Mesenchymal stem cell (in vitro differentiated cells and primary cell): Measurements from ENCODE around the gene ADIPOQ.

Experiments used
- DNase-seq: peaks from one replicate; pipeline ENCODE4 v3.0.0-alpha.2; 2013
- H2AFZ ChIP-seq: one replicate; pipeline ENCODE4 v1.6.1; 2013; ENCODE audit warnings: low read depth, mild to moderate bottlenecking, control low read depth, inconsistent platforms, low read length, moderate library complexity
- H2AK5ac ChIP-seq: 2 replicates; pipeline ENCODE4 v1.6.1; 2013; ENCODE audit warnings: low read length, moderate library complexity, mild to moderate bottlenecking, inconsistent platforms; ENCODE audit not compliant: severe bottlenecking
- H2BK120ac ChIP-seq: one replicate; pipeline ENCODE4 v1.6.1; 2013; ENCODE audit warnings: low read depth, mild to moderate bottlenecking, inconsistent platforms, low read length, moderate library complexity
- H2BK12ac ChIP-seq, 2 experiments: one replicate each; pipeline ENCODE4 v1.6.1; 2013; ENCODE audit warnings: inconsistent platforms in 2 of 2, low read length in 2 of 2, mild to moderate bottlenecking in 2 of 2, moderate library complexity in 2 of 2, control low read depth in 1 of 2
- H2BK15ac ChIP-seq: one replicate; pipeline ENCODE4 v1.6.1; 2013; ENCODE audit warnings: mild to moderate bottlenecking, low read depth, inconsistent platforms; ENCODE audit not compliant: poor library complexity, severe bottlenecking
- H2BK5ac ChIP-seq: 2 replicates; pipeline ENCODE4 v1.6.1; 2013; ENCODE audit warnings: low read depth, mild to moderate bottlenecking, low read length, control low read depth, inconsistent platforms; ENCODE audit not compliant: poor library complexity, severe bottlenecking
- H3K14ac ChIP-seq, 2 experiments: one replicate each; pipeline ENCODE4 v1.6.1; 2013; ENCODE audit warnings: inconsistent platforms in 2 of 2, low read length in 2 of 2, control low read depth in 1 of 2, mild to moderate bottlenecking in 1 of 2, moderate library complexity in 1 of 2
- H3K18ac ChIP-seq, 2 experiments: one replicate each; pipeline ENCODE4 v1.6.1; 2013; ENCODE audit warnings: inconsistent platforms in 2 of 2, low read length in 2 of 2, control low read depth in 1 of 2, low read depth in 1 of 2, mild to moderate bottlenecking in 1 of 2
- H3K23ac ChIP-seq, 2 experiments: one replicate each; pipeline ENCODE4 v1.6.1; 2013; ENCODE audit warnings: inconsistent platforms in 2 of 2, low read length in 2 of 2, mild to moderate bottlenecking in 2 of 2, moderate library complexity in 2 of 2, control low read depth in 1 of 2
- H3K27ac ChIP-seq: 2 replicates; pipeline ENCODE4 v1.5.1; 2013; ENCODE audit warnings: mild to moderate bottlenecking, moderate library complexity, low read length, control low read depth, inconsistent platforms; ENCODE audit not compliant: poor library complexity, severe bottlenecking
- H3K27me3 ChIP-seq, 2 experiments: 2 replicates each; pipeline versions ENCODE4 v1.6.1 to v1.7.0; 2013; ENCODE audit warnings: low read length in 2 of 2, mild to moderate bottlenecking in 2 of 2, moderate library complexity in 2 of 2, control low read depth in 1 of 2, inconsistent platforms in 1 of 2; ENCODE audit not compliant: control insufficient read depth in 1 of 2, insufficient read depth in 1 of 2
- H3K36me3 ChIP-seq, 2 experiments: 2 replicates each; pipeline versions ENCODE4 v1.6.1 to v1.7.0; 2013; ENCODE audit warnings: low read length in 2 of 2, control low read depth in 1 of 2, inconsistent platforms in 1 of 2, low read depth in 1 of 2, mild to moderate bottlenecking in 1 of 2; ENCODE audit not compliant: insufficient read depth in 2 of 2, control insufficient read depth in 1 of 2
- H3K4ac ChIP-seq, 2 experiments: one replicate each; pipeline ENCODE4 v1.6.1; 2013; ENCODE audit warnings: inconsistent platforms in 2 of 2, low read length in 2 of 2, mild to moderate bottlenecking in 2 of 2, moderate library complexity in 2 of 2, control low read depth in 1 of 2, low read depth in 1 of 2
- H3K4me1 ChIP-seq: 2 replicates; pipeline ENCODE4 v1.6.1; 2013; ENCODE audit warnings: low read depth, low read length, control low read depth; ENCODE audit not compliant: control insufficient read depth, insufficient read depth
- H3K4me2 ChIP-seq: 2 replicates; pipeline ENCODE4 v1.6.1; 2013; ENCODE audit warnings: low read length, mild to moderate bottlenecking, inconsistent platforms; ENCODE audit not compliant: poor library complexity, severe bottlenecking
- H3K4me3 ChIP-seq, 2 experiments: 2 replicates each; pipeline versions ENCODE4 v1.5.1 to v1.7.0; 2013; ENCODE audit warnings: low read length in 2 of 2, mild to moderate bottlenecking in 2 of 2, control low read depth in 1 of 2, low read depth in 1 of 2; ENCODE audit not compliant: insufficient read depth in 1 of 2
- H3K79me1 ChIP-seq: replicated peaks from 2 replicates; pipeline ENCODE4 v1.6.1; 2013; ENCODE audit warnings: mild to moderate bottlenecking, control low read depth, low read length, inconsistent platforms; ENCODE audit not compliant: poor library complexity, severe bottlenecking
- H3K9ac ChIP-seq: 2 replicates; pipeline ENCODE4 v1.7.0; 2013; ENCODE audit warnings: mild to moderate bottlenecking, low read length, moderate library complexity
- H3K9me3 ChIP-seq: 2 replicates; pipeline ENCODE4 v1.7.0; 2013; ENCODE audit warnings: mild to moderate bottlenecking, low read length; ENCODE audit not compliant: control insufficient read depth
- H4K8ac ChIP-seq: one replicate; pipeline ENCODE4 v1.6.1; 2013; ENCODE audit warnings: inconsistent platforms, mild to moderate bottlenecking, low read length, moderate library complexity
- H4K91ac ChIP-seq: one replicate; pipeline ENCODE4 v1.6.1; 2013; ENCODE audit warnings: mild to moderate bottlenecking, low read length, inconsistent platforms
- WGBS: methylation state at CpG from one replicate; pipeline ENCODE4 v1.1.7; 2013; ENCODE audit warnings: mixed read lengths; 5-methylcytosine and 5-hydroxymethylcytosine counted together

The ADIPOQ gene

GRCh38 chr3:186852994-186853393 is 10.5 kb downstream of the ADIPOQ start:
- no peaks in the 10 kb centered on the region for H3K36me3 ChIP-seq
- H3K14ac ChIP-seq = no peak overlapping the region
- no peak overlapping the region for H2BK15ac ChIP-seq
- no peak overlapping the region for H3K4me2 ChIP-seq
- H3K4me1 ChIP-seq = no peaks in the 10 kb centered on the region
- H2BK12ac ChIP-seq = no peak overlapping the region
- H3K9ac ChIP-seq = no peak overlapping the region
- H2AK5ac ChIP-seq = no peak overlapping the region
- H3K18ac ChIP-seq = no peak overlapping the region
- no peak overlapping the region for H3K27ac ChIP-seq
- H2AFZ ChIP-seq = no peak overlapping the region
- peaks cover 3% of the 10 kb centered on the region for H3K9me3 ChIP-seq
- no peak overlapping the region for H3K23ac ChIP-seq
- no peak overlapping the region for H3K4me3 ChIP-seq
- 88% methylated on average over 4 of the region's 6 CpGs for WGBS
- H3K4ac ChIP-seq = no peak overlapping the region
- no peak overlapping the region for H2BK5ac ChIP-seq
- no peak overlapping the region for H4K8ac ChIP-seq
- H3K79me1 ChIP-seq = no peaks in the 10 kb centered on the region
- H4K91ac ChIP-seq = no peak overlapping the region
- H3K27me3 ChIP-seq = peaks cover 0 to 42% of the 10 kb centered on the region in 2 experiments
- H2BK120ac ChIP-seq = no peak overlapping the region
- DNase-seq = no peak

- Histone ChIP-seq H3K27ac (no peak overlapping the region), H2AK5ac (no peak overlapping the region), H3K27me3 (peaks cover 0 to 33% of the 10 kb centered on the region in 2 experiments), H3K79me1 (no peaks in the 10 kb centered on the region), H4K8ac (no peak overlapping the region), H2BK120ac (no peak overlapping the region), H2BK5ac (no peak overlapping the region), H2AFZ (no peak overlapping the region), H3K14ac (no peak overlapping the region), H3K4me2 (no peak overlapping the region), H2BK12ac (no peak overlapping the region), H3K4me1 (no peaks in the 10 kb centered on the region), H2BK15ac (no peak overlapping the region), H4K91ac (no peak overlapping the region), H3K4me3 (no peak overlapping the region), H3K4ac (no peak overlapping the region), H3K18ac (no peak overlapping the region), H3K9ac (no peak overlapping the region), H3K23ac (no peak overlapping the region), H3K9me3 (peaks cover 8% of the 10 kb centered on the region), H3K36me3 (no peaks in the 10 kb centered on the region)
- DNase-seq = no peak
- 94% methylated on average over 8 of the region's 8 CpGs for WGBS
Observed at GRCh38 chr3:186854146-186854545, 11.6 kb downstream of the ADIPOQ start.

- no peak overlapping the region for H3K4ac ChIP-seq
- H2BK15ac ChIP-seq = no peak overlapping the region
- H2BK12ac ChIP-seq = no peak overlapping the region
- no peak overlapping the region for H3K9ac ChIP-seq
- no peaks in the 10 kb centered on the region for H3K36me3 ChIP-seq
- no peak overlapping the region for H4K8ac ChIP-seq
- H2BK5ac ChIP-seq = no peak overlapping the region
- H3K4me1 ChIP-seq = no peaks in the 10 kb centered on the region
- H3K9me3 ChIP-seq = peaks cover 13% of the 10 kb centered on the region
- no peak overlapping the region for H3K4me2 ChIP-seq
- no peak overlapping the region for H3K14ac ChIP-seq
- 0% methylated on average over 1 of the region's 1 CpG for WGBS
- H3K79me1 ChIP-seq = no peaks in the 10 kb centered on the region
- no peak overlapping the region for H3K23ac ChIP-seq
- H3K27ac ChIP-seq = no peak overlapping the region
- peaks cover 0 to 31% of the 10 kb centered on the region in 2 experiments for H3K27me3 ChIP-seq
- no peak for DNase-seq
- H2AFZ ChIP-seq = no peak overlapping the region
- H4K91ac ChIP-seq = no peak overlapping the region
- H3K18ac ChIP-seq = no peak overlapping the region
- H2AK5ac ChIP-seq = no peak overlapping the region
- no peak overlapping the region for H2BK120ac ChIP-seq
- no peak overlapping the region for H3K4me3 ChIP-seq
Observed at GRCh38 chr3:186854954-186855353, 12.4 kb downstream of the ADIPOQ start.

GRCh38 chr3:186857743-186858142 is 15.2 kb downstream of the ADIPOQ start:
- Histone ChIP-seq H2AFZ (no peak overlapping the region), H3K9ac (no peak overlapping the region), H3K14ac (no peak overlapping the region), H3K27ac (no peak overlapping the region), H3K4me1 (no peaks in the 10 kb centered on the region), H3K79me1 (no peaks in the 10 kb centered on the region), H4K8ac (no peak overlapping the region), H2BK120ac (no peak overlapping the region), H4K91ac (no peak overlapping the region), H3K36me3 (no peaks in the 10 kb centered on the region), H3K4ac (no peak overlapping the region), H2BK5ac (no peak overlapping the region), H3K27me3 (peaks cover 0 to 19% of the 10 kb centered on the region in 2 experiments), H3K9me3 (peaks cover 13% of the 10 kb centered on the region), H2AK5ac (no peak overlapping the region), H2BK12ac (no peak overlapping the region), H3K4me2 (no peak overlapping the region), H3K23ac (no peak overlapping the region), H2BK15ac (no peak overlapping the region), H3K4me3 (no peak overlapping the region), H3K18ac (no peak overlapping the region)
- 78% methylated on average over 3 of the region's 4 CpGs for WGBS
- no peak for DNase-seq
